Activated naive CD8-positive, alpha-beta T cell treated with anti-CD3 and anti-CD28 coated beads, Interleukin-2, amount 50 U/mL, for 24 hours (primary cell): ENCODE measurements around the gene CNTFR.

ENCODE experiments used
- ATAC-seq: fragments of 150-1000 bp; cut with Tn5 transposase; one replicate; pipeline ENCODE4 v1.10.0; 2021
- DNase-seq: peaks from one replicate; pipeline ENCODE4 v3.0.0; 2021
- H3K27ac Mint-ChIP-seq: one replicate; pipeline ENCODE4 v1.8.0; 2021; ENCODE audit warnings: mild to moderate bottlenecking, mixed read lengths
- H3K27me3 Mint-ChIP-seq: one replicate; pipeline ENCODE4 v1.8.0; 2021; ENCODE audit warnings: mixed read lengths
- H3K36me3 Mint-ChIP-seq: one replicate; pipeline ENCODE4 v1.8.0; 2021; ENCODE audit warnings: low read depth, mixed read lengths
- H3K4me1 Mint-ChIP-seq: one replicate; pipeline ENCODE4 v1.8.0; 2021; ENCODE audit warnings: mixed read lengths
- H3K4me3 Mint-ChIP-seq: one replicate; pipeline ENCODE4 v1.8.0; 2021; ENCODE audit warnings: mild to moderate bottlenecking, moderate library complexity, mixed read lengths
- H3K9me3 Mint-ChIP-seq: one replicate; pipeline ENCODE4 v1.8.0; 2021; ENCODE audit warnings: mixed read lengths

The CNTFR gene

GRCh38 chr9:34627716-34628655 lies 38.5 kb upstream of the CNTFR start:
- H3K9me3 Mint-ChIP-seq, result no peaks in the 10 kb centered on the region
- ATAC-seq (no peak), DNase-seq (no peak)
- H3K4me3 Mint-ChIP-seq, result peak overlapping the region; percentile 76
- H3K4me1 Mint-ChIP-seq, result peaks cover 23% of the 10 kb centered on the region
- peaks cover 66% of the 10 kb centered on the region for H3K27me3 Mint-ChIP-seq
- H3K27ac Mint-ChIP-seq, result peak overlapping the region; percentile 27
- H3K36me3 Mint-ChIP-seq, result no peaks in the 10 kb centered on the region

GRCh38 chr9:34625186-34625486 lies 35.6 kb upstream of the CNTFR start:
- Mint-ChIP-seq H3K4me3 (no peak overlapping the region), H3K36me3 (no peaks in the 10 kb centered on the region), H3K9me3 (no peaks in the 10 kb centered on the region), H3K27ac (no peak overlapping the region), H3K27me3 (peaks cover 71% of the 10 kb centered on the region), H3K4me1 (peaks cover 28% of the 10 kb centered on the region)
- ATAC-seq (no peak), DNase-seq (no peak)

- H3K27me3 Mint-ChIP-seq, result peaks cover 66% of the 10 kb centered on the region
- H3K36me3 Mint-ChIP-seq, result no peaks in the 10 kb centered on the region
- H3K4me3 Mint-ChIP-seq, result no peak overlapping the region
- H3K27ac Mint-ChIP-seq, result no peak overlapping the region
- ATAC-seq (no peak), DNase-seq (no peak)
- no peaks in the 10 kb centered on the region for H3K9me3 Mint-ChIP-seq
- H3K4me1 Mint-ChIP-seq, result peaks cover 31% of the 10 kb centered on the region
Measured at GRCh38 chr9:34624475-34625185, 35.1 kb upstream of the CNTFR start.

GRCh38 chr9:34623374-34624235 lies 34.1 kb upstream of the CNTFR start:
- ATAC-seq, result no peak
- Mint-ChIP-seq H3K4me3 (no peak overlapping the region), H3K27me3 (peaks cover 59% of the 10 kb centered on the region), H3K36me3 (no peaks in the 10 kb centered on the region), H3K27ac (no peak overlapping the region), H3K9me3 (no peaks in the 10 kb centered on the region), H3K4me1 (peaks cover 32% of the 10 kb centered on the region)
- DNase-seq, result no peak

GRCh38 chr9:34620061-34620994 lies 30.8 kb upstream of the CNTFR start, which contains the start of gene DCTN3:
DCTN3 (minus strand) TSS chr9:34620495; CDS start chr9:34620464, 31 bp downstream.
- DNase-seq (peak; percentile 87), ATAC-seq (peak; percentile 97)
- Mint-ChIP-seq H3K4me1 (peaks cover 25% of the 10 kb centered on the region), H3K9me3 (no peaks in the 10 kb centered on the region), H3K36me3 (peaks cover 9% of the 10 kb centered on the region), H3K4me3 (peak within 1 kb of the TSS; percentile 94), H3K27me3 (peaks cover 28% of the 10 kb centered on the region), H3K27ac (peak within 1 kb of the TSS; percentile 66)

GRCh38 chr9:34615132-34615531 lies 25.6 kb upstream of the CNTFR start:
- H3K27me3 Mint-ChIP-seq, result no peaks in the 10 kb centered on the region
- H3K27ac Mint-ChIP-seq, result no peak overlapping the region
- no peak overlapping the region for H3K4me3 Mint-ChIP-seq
- peaks cover 19% of the 10 kb centered on the region for H3K36me3 Mint-ChIP-seq
- ATAC-seq (no peak), DNase-seq (no peak)
- no peaks in the 10 kb centered on the region for H3K9me3 Mint-ChIP-seq
- peaks cover 33% of the 10 kb centered on the region for H3K4me1 Mint-ChIP-seq

GRCh38 chr9:34612788-34613390 lies 23.4 kb upstream of the CNTFR start:
- ATAC-seq (peak; percentile 53), DNase-seq (peak; percentile 82)
- Mint-ChIP-seq H3K27ac (peak overlapping the region; percentile 89), H3K4me3 (peak overlapping the region; percentile 88), H3K27me3 (no peaks in the 10 kb centered on the region), H3K36me3 (peaks cover 19% of the 10 kb centered on the region), H3K9me3 (no peaks in the 10 kb centered on the region), H3K4me1 (peaks cover 23% of the 10 kb centered on the region)

GRCh38 chr9:34611811-34612787 lies 22.6 kb upstream of the CNTFR start, which contains the start of gene RPP25L:
RPP25L (minus strand) TSS chr9:34612097; CDS start chr9:34611296, 801 bp downstream.
- H3K4me1 Mint-ChIP-seq, result peaks cover 23% of the 10 kb centered on the region
- no peaks in the 10 kb centered on the region for H3K9me3 Mint-ChIP-seq
- DNase-seq (peak; percentile 84), ATAC-seq (peak; percentile 89)
- peak within 1 kb of the TSS; percentile 89 for H3K27ac Mint-ChIP-seq
- H3K27me3 Mint-ChIP-seq, result no peaks in the 10 kb centered on the region
- H3K36me3 Mint-ChIP-seq, result peaks cover 16% of the 10 kb centered on the region
- H3K4me3 Mint-ChIP-seq, result peak within 1 kb of the TSS; percentile 88

- ATAC-seq (no peak), DNase-seq (no peak)
- Mint-ChIP-seq H3K27ac (peak overlapping the region; percentile 89), H3K36me3 (peaks cover 11% of the 10 kb centered on the region), H3K4me3 (peak overlapping the region; percentile 88), H3K27me3 (no peaks in the 10 kb centered on the region), H3K4me1 (peaks cover 23% of the 10 kb centered on the region), H3K9me3 (no peaks in the 10 kb centered on the region)
Measured at GRCh38 chr9:34611251-34611810, 21.8 kb upstream of the CNTFR start.

GRCh38 chr9:34610434-34611206 lies 21.1 kb upstream of the CNTFR start:
- no peaks in the 10 kb centered on the region for H3K27me3 Mint-ChIP-seq
- no peak for ATAC-seq

GRCh38 chr9:34607331-34607730 lies 17.8 kb upstream of the CNTFR start:
- ATAC-seq (no peak), DNase-seq (no peak)
- Mint-ChIP-seq H3K4me3 (no peak overlapping the region), H3K9me3 (no peaks in the 10 kb centered on the region), H3K27me3 (peaks cover 4% of the 10 kb centered on the region), H3K27ac (no peak overlapping the region), H3K36me3 (peaks cover 9% of the 10 kb centered on the region), H3K4me1 (peaks cover 14% of the 10 kb centered on the region)

More at GRCh38 chr9:34610434-34611206, 21.1 kb upstream of the CNTFR start:
- DNase-seq, result no peak
- no peaks in the 10 kb centered on the region for H3K9me3 Mint-ChIP-seq
- H3K36me3 Mint-ChIP-seq, result peaks cover 9% of the 10 kb centered on the region
- H3K27ac Mint-ChIP-seq, result no peak overlapping the region
- peak overlapping the region; percentile 88 for H3K4me3 Mint-ChIP-seq
- H3K4me1 Mint-ChIP-seq, result peaks cover 23% of the 10 kb centered on the region
